Activated CD8-positive, alpha-beta memory T cell treated with anti-CD3 and anti-CD28 coated beads for 4 hours (primary cell): ENCODE results near the gene SRCIN1.

Experiments used
- DNase-seq, 2 donors: peaks; one replicate each; pipeline ENCODE4 v3.0.0-alpha.2; 2020; ENCODE audit warnings: low read depth in 2 of 2

The SRCIN1 gene

DNA sequence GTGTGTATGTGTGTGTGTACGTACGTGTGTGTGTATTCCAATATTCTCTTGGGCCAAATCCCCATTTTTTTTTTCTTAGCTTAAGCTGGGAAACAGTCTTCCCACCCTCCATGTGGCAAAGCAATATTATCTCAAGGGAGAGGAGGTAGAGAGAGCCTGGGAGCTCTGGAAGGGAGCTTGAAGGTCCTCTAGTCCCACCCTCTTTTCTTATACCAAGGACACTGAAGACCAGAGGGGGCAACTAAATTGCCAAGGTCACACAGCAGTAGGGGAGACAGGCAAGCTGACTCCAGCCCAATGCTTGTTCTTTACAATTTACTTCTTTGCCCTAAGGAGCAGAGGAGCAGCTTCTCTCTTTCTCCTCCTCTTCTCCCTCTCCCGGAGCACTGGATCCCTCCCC lies 6.8 kb downstream of the SRCIN1 start:
- DNase-seq = no peak

DNA sequence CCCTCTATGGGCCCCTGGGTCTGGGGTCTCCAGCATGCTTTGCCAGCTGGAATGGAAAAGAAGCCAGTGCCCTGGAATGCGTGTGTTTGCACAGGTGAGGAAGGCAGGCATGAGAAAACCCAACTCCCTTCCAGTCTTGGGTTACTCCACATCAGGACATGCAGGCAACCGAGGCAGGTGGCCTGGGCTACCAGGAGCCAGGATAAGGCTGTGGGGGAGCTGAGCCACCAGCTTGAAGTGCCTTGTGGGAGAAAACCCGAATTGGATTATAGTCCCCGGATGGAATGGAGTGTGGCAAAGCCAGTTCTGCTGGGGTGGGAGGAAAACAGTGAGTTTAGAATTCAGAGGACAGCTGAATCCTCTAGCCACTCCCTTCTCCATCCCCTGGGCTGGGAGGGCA lies 7.2 kb downstream of the SRCIN1 start:
- DNase-seq = no peak

DNA sequence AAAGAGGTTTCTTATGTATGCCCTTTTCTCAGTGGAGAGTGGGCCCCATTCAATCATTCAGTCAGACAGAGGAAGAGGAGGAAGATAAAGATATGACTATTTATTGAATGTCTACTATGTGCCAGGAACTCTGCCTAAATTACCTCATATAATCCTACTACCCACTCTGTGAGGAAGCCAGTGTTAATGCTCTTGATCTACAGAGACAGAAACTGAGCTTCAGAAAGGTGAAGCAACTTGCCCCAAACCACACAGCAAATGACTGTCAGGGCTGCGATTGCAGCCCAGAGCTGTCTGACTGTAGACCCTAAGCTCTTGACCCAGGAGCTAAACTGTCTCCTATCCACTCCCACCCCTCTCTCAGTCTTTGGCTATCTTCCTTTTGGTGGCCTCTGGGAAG lies 8.4 kb downstream of the SRCIN1 start:
- no peak for DNase-seq

DNA sequence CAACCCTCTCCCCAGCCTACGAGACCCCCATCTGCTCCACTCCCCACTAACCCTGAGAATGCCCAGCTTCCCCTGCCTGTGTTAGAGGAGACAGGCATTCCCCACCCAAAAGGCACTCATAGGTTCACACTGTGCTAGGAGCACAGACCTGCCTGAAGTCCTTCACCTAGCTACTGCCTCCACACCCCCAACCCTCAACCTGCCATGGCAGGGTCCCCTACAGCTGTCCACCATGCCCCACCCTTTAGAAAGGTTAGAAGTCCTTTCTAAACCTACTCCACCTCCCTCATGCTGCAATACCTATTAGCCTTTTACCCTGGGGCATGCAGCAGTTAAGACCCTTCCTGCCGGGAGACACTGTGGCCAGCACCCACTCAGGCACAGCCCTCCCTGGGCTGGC lies 9.1 kb downstream of the SRCIN1 start:
- no peak for DNase-seq

DNA sequence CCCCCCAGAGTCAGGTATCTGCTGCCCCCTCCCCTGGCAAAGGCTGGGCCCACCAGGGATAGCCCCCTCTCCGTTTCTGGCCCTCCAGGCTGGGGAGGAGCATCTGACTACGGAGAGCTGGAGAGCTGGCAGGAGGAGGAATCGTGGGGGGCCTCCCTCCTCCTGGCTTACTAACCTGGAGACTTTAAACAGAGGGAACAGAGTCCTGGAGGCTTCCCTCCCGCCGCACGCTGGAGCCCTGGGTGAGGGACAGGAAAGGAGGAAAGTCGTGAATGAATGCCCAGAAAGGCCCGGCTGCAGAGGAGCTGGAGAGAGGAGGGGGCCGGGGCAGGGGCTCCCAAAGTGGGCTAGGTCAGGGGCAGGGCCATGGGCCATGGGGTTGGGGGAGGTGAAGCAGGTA lies 9.9 kb downstream of the SRCIN1 start:
- DNase-seq = no peak

DNA sequence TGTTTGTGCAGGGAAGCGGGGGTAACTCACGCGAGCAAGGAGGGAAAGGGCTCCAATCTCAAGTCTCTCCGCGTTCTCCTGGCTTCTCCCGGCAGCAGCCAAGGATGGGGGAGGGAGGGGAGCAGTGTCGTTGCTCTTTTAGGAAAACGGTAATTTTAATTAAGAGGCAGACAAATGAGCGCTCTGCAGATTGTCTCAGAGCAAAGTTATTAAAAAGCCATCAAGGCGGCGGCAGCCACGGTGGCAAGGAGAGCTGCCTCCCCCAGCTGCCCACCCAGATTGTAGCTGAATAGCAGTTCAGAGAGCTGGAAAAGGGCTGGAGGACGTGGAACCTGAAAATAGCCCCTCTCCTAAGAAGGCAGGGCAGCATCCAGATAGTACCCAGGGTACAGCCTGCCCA lies 11.6 kb downstream of the SRCIN1 start:
- DNase-seq = no peak

DNA sequence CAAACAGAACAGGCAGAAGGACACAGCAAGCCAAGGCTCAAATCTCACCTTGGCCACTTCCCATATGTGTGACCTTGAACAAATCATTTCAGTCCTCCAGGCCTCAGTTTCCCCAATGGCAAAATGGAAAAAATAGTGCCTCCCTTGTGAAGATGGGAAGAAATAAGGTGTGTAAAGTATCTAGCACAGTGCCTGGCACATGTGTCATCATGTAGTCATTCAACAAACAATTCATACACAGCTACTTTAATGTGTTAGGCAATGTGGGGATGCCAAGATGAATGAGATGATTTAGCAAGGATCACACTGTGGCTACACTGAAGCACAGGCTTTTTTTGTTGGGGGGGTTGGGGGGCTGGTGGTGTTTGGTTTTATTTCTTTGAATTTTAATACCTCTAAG lies 13.3 kb downstream of the SRCIN1 start:
- no peak for DNase-seq

DNA sequence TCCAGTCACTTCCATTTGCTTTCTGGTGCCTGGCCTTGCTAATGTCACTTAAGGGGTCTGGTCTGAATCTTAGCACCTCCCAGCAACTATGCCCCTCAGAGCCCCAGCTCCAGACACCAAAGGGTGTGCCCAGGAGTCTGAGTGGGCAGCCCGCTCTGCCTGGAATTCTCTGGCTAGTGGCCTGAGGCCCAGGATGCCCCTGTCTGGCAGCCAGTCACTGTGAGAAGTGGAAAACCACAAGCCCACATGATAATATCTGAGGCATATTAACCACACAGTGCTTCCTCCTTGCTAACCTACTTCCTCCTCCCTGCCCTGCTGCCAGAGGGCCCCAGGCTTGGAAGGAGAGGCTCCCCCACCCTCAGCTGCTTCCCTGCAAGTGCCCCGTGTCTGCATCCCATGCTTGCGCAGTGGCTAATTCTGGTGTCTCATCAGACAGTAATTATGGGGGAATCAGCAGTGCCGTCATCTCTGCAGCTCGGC lies 14.0 kb downstream of the SRCIN1 start:
- no peak for DNase-seq

DNA sequence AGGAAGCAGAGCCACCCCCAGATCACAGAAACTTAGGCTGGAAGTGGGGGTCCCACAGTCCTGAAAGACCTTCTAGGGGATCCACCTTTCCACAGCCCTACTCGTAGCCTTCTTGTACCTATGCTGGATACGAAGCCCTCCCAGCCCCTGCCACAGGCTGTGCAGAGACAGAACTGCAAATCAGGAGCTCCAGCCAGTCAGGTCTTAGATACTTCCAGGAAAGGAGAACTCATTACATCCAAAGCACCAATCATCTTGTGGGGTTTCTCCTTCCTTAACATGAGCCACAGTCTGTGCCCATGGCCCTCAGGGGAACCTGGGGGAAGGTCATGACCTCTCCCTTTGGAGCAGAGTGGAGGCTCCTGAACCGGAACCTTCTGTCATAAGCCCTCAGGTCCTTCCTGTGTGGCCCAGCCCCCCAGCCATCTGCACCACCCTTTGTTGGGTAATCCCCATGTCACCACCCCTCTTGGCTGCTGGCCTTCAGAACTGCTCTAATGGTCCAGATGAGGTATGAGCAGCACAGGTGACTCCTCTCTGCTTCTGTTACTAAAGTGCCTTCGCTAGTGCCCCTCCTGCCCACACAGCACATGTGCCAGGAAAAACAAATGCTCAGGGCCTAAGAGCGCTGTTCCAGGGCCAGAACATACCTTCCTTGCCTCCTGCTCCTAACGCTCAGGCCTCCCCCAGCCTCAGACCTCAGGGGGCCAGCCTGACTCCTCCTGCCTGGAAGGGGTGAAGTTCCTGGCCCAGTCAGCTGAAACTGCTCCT lies 14.6 kb downstream of the SRCIN1 start:
- DNase-seq = no peak

DNA sequence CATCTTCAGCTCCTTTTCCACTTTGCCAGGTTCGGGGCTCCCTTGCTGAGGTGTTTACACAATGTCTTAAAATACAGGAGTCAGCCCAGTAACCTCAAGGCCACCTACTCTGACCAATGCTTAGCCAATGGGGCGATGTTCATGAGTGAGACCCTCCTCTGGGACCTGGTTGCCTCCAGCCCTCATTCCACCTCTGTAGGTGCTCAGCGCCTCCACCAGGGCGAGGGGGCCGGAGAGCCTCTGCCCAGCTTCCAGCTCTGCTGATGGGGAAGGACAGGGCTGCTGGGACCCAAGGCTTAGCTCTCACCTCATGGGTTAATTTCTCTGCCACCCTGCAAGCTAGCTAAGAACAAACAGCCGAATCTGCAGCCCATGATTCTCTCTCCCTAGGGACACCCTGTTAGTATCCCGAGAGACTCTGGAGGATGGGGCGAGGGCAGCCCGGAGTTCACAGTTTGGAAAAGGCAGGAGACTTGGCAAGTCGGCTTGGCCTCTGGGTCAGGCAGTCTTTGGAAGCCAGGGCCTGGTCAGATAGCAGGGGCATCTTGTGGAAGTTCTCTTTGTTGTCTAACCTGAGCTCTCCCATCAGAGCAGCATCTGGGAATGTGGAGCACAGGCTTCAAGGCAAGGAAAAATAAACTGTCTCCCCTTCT lies 16.2 kb downstream of the SRCIN1 start:
- DNase-seq = no peak

DNA sequence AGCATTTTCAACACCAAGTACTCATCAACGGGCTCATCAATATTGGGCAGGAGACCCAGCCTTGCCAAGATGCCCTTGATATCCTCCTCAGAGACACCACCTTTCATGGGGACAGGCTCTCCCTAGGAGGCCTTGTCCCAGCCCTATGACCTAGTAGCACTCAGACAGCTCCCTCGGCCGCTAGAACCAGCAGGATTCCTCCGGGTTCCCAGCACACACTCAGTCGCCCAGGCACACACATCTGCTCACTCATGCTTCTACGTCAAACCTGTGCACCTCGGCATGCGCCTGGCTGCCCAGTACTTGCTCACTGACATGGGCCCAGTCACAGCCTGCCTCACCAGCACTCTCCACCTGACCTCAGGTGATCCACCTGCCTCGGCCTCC lies 17.0 kb downstream of the SRCIN1 start:
- no peak for DNase-seq

DNA sequence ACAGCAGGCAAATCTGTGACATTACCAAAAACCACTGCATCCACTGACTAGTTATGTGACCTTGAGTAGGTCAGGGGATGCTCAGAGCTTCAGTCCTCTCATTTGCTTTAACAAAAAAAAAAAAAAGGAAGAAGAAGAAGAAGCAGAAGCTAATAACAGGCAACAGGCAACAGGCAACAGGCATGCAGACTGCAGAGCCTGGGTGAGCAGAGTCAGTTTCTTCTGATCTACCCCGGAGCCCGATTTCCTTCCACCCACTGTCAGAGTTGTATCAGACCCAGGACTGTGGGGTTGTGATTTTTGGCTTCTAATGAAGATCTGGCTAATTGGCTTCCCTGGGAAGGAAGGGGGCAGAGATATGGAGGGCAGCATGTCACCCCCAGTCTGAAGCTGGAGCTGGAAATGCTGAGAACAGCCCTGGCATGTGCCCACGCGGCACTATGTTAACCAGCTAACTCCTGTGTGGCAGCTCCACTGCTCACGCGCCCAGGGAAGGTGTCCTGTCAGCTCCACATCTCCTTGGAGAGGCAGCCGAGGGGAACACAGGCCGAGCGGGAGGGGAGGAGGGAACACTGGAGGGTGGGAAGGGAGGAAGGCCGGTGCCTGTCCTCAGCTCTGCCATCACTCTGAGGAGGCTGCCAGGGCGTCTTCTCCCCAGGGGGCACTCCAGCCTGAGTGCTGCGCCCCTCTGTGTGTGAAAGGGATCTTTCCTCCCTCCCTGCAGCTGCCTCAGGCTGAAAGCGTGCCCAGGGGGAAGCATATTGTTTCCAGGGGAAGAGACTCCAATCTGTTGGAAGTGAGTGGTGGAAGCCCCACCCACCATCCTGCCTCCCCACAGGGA lies 17.6 kb downstream of the SRCIN1 start:
- no peak for DNase-seq

DNA sequence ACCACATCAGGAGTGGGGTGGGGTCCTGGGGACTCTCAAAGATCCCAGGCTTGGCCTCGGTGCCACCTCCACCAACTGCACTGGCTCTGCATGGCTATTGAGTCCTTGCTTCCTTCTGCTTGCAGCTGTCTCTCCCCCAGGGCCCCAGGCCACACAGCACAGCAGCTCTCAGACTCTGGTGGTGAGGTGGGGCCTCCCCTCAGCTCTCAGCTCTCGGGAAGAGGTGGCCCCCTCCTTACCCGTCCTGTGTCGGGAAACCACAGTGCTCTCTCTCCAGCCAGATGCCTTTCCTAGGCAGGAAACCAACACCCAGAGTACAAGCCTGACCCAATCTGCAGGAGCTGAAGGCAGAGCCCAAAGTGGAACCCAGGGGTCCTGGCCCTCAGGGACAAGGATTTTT lies 18.5 kb downstream of the SRCIN1 start:
- no peak for DNase-seq

DNA sequence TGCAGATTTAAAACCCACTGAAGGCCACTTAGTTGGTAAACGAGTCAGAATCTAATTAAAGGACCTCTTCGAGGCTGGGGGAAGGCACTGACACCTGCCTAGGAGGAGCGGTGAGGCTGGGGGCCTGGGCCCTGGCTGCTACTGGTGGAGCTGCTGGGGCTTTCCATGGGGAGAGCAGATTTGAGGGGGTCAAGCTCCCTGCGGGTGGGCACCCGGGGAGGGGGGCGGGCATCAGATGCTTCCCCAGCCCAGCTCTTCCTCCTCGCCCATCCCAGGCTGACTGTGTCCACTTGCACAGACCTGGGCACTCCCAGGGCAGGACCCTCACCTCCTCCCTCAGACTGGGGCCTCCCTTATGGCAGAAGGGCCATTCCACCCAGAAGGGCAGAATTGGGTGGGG lies 19.0 kb downstream of the SRCIN1 start:
- DNase-seq = no peak

DNA sequence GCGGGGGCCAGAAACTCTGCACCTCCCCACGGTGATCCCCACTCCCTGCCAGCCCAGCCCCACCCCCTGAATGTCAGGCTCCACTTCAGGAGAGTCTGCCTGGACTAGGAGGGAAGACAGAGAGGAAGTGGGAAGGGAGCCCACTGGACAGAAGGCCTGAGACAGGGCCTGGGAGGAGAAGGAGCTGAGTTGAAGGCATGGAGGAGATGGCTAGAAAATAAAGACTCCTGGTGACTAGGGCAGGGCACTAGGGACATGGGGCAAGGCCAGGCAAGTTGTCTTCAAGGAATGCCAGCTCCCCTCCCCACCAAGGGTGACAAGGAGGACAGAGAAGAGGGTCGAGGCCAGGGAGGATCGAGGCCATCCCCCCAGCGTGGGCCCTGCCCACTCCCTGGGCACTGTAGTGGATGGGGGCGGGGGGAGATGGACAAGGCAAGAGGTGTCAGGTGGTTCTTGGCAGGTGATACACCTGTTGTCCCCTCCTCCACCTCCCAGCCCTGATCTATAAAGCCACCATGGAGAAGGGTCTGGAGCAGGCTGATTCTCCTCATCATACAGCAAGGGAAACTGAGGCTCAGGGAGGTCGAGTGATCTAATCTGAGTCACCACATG lies 19.7 kb downstream of the SRCIN1 start:
- no peak for DNase-seq

DNA sequence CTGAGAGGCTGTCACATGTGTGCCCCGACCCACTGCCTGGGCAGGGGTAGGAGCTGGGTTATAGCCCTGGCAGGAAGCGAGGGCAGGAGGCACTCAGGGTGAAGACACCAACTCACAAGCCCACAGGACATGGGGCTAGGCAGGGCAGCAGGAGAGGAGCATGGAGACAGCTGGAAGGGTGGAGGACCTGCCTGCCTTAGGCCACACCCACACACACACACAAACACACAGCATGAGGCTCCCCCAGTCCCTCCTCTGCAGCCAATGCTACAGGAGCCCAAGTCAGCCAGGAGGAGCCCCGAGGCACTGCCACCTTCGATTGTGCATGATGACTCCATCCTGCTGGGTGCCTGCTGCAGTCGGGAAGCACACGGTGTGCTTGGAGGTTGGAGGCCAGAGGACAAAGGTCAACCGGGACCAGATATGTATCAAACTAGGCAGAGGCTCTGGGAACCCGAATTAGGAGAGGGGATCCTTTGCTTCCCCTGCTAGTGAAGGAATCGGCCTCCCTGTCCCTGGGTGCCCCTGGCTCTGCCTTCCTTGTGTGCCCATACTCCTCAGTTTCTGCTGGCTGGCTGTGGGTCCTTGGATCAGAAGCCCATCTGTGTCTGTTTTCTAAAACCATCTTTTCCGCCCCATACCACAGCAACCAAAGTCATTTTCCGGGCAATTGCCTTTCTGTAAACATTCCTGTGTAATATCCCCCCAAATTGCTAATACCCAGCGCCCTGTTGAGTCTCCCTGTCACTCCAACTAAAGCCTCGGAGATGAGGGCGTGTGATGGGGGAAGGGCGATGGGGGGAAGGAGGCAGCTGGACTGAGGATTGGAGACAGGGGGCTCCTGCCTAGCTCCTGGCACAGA lies 20.5 kb downstream of the SRCIN1 start:
- no peak for DNase-seq

DNA sequence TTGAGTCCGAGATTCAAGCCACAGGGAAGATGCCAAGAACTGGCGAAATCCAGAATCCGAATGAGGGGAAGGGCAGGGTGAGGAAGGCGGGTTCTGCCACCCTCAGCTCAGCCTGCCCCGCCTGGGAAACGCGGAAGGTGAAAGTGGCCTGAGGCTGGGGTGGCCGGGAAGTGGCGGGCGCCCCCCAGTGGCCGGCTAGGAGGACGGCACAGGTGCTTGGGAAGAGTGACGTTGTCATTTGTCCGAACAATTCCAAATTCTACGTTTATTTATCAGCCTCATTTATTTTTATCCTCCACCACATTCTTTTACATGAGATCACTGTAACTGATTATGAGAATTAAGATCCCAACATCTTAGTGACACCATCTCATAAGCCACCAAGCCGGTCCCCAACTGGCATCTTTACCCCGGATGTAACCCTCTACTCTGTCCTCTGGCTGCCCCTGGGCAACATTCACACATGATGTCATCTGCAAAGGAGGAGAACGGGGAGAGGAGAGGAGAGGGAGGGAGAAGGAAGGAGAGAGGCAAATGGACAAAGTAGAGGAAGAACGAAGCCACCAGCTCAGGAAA lies 21.3 kb downstream of the SRCIN1 start:
- DNase-seq = peak; percentile 28 to 31

DNA sequence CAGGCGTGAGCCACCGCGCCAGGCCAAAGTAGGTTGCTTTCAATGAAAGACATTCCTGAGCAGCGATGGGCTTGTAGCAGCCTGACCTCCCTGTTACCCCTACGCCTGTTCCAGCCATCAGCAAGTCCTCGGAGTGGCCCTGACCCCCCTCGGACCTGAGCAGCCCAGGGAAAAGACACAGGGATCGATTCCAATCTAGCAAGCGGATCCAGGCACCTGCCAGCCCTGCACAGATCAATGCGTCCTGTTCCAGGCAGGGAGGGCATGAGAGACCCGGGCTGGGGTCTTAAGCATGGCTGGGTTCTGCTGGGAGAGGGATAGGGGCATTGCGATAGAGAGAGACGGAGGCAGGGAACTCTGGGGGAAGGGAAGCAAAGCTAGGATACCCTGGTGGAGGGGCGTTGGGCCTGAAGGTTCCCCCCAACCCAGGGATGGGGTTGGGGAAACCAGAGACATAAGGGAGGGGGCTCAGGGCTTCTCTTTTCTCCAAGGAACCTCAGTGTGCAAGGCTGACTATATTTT lies 21.9 kb downstream of the SRCIN1 start:
- no peak for DNase-seq

DNA sequence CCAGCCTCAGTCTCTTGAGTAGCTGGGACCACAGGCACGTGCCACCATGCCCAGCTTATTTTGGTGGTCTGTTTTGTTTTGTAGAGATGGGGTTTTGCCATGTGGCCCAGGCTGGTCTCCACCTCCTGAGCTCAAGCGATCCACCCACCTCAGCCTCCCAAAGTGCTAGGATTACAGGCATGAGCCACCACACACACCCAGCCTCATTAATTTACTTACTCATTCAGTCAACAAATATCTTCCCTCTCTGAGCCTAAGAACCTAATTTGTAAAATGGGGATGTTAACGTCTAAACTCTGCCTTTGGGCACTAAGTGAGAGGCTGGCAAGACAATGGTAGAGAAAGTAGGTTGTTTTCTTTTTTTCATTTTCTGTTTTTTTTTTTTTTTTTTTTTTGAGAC lies 22.6 kb downstream of the SRCIN1 start:
- DNase-seq = no peak

DNA sequence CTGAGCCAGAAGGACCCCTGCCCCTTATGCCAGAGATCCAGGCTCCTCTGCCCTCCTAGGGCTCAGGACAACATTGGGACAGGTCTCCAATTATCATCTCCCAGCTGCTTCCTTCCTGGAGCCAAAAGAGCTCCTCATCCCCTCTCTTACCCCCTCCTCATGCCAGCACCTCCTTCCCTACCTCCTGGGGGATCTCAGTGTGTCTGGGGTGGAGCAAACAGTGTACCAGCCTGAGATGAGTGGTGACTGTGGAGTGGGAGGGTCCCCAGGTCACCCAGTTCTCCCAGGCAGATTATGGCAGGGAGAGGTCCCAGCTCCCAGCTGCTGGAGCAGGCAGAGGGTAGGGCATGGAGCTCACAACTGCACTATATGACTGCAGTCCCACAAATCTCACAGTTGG lies 23.7 kb downstream of the SRCIN1 start:
- no peak for DNase-seq

DNA sequence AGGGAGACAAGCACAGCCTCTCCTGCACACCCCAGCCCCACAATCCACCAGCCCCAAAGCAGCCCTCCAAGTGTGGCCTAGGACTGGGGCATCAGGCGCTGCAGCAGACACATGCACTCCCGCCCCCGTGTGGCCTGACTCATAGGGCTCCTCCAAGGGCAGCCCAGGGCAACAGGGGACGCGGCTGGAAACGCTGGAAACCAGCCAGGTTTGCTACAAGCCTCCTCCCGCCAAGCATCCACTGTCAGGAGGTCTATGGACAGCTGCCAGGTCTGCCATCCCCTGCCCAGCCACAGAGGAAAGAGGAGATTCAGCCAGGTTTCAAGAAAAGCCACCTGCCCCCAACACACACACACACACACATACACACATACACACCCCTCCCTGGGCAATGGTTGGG lies 25.8 kb downstream of the SRCIN1 start:
- no peak for DNase-seq
